GM12874 (cell line): ENCODE data around the gene FTO.

Experiments
- TF ChIP-seq, protein P1 (sequence below): IDR thresholded peaks from 2 replicates; pipeline ENCODE4 v1.5.1; 2011; ENCODE audit warnings: low read depth, mild to moderate bottlenecking, control low read depth, low read length, moderate library complexity; ENCODE audit not compliant: insufficient read depth

Gene FTO

DNA sequence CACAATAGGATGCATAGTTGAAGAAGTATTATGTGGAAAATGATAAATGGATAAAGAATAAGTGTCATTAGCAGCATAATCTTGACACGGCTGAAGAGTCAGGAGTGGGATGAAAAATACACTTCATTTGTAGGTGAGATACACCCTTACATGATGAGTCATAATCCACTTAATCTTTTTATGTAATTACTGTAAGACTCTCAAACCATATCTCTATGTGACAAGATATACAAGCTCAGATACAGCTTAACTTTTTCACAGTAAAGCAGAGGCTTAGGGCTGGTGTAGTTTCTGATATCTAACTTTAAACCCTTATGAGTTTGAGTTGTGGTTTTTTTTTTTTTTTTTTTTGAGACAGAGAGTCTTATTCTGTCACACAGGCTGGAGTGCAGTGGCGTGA lies 101.2 kb downstream of the FTO start:
- TF ChIP-seq, protein P1, sequence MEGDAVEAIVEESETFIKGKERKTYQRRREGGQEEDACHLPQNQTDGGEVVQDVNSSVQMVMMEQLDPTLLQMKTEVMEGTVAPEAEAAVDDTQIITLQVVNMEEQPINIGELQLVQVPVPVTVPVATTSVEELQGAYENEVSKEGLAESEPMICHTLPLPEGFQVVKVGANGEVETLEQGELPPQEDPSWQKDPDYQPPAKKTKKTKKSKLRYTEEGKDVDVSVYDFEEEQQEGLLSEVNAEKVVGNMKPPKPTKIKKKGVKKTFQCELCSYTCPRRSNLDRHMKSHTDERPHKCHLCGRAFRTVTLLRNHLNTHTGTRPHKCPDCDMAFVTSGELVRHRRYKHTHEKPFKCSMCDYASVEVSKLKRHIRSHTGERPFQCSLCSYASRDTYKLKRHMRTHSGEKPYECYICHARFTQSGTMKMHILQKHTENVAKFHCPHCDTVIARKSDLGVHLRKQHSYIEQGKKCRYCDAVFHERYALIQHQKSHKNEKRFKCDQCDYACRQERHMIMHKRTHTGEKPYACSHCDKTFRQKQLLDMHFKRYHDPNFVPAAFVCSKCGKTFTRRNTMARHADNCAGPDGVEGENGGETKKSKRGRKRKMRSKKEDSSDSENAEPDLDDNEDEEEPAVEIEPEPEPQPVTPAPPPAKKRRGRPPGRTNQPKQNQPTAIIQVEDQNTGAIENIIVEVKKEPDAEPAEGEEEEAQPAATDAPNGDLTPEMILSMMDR: no peak

DNA sequence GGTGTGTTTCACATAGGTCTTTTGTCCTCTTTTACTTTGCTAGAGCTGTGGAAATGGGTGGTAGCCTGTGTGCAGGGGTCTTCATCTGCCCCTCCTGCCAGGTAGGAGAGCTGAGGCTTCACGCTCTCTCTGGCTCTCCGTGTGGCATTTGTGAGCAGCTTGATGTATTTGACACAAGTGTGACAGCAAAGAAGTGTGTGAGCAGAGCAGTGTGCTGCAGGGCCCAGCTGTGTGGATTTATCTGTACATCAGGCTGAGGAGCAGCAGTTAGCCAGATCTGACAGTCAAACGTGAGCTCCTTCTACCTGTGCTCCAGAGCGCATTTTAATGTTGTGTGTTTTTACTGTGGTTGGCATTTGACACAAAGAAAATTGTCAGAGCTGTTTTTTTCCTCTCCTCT lies 101.8 kb downstream of the FTO start:
- TF ChIP-seq, protein P1: no peak

DNA sequence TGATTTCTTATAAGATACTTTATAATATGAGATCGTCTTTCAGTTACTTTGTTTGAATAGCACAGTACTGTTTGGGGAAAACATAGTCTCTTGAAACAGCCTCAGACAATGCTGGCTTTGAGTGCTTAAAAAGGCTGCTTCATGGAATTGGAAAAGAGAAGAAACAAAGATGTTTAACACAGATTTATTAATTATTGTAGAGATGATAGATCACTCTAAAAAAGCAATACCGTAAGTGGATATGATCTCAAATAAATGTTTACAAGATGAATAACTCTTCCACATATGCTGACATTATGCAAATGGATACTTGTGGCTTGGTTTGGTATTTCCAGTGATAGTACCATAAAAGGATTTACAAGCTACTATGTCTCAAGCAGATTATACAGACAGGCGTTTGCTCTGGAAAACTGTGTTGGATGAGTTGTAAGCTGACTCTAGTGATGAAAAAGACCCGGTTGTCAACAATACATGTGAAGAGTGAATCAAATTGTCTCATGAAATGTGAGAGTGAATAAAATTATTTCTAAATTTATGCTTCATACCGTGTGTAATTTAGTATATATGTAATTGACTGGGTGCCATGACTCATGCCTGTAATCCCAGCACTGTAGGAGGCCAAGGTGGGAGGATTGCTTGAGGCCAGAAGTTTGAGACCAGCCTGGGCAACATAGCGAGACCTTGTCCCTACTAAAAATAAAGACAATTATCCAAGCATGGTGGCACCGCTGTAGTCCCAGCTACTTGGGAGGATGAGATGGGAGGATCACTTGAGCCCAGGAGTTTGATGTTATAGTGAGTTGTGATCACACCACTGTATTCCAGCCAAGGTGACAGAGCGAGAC lies 105.4 kb downstream of the FTO start:
- TF ChIP-seq, protein P1: no peak

DNA sequence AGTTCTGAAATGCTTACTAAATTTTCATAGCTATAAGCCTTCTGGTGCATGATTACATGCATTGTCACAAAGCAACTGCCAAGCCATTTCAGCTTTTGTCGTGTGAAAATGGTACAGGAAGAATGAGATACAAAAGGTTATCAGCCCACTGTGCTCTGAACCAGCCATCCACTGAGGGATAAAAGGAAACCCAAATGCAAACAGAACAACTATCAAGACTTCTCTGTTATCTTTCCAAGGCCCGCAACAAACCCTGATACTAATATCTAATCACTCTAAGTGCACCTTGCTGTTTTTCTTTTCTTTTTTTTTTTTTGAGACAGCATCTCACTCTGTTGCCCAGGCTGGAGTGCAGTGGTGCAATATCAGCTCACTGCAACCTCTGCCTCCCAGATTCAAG lies 109.0 kb downstream of the FTO start:
- TF ChIP-seq, protein P1: no peak

DNA sequence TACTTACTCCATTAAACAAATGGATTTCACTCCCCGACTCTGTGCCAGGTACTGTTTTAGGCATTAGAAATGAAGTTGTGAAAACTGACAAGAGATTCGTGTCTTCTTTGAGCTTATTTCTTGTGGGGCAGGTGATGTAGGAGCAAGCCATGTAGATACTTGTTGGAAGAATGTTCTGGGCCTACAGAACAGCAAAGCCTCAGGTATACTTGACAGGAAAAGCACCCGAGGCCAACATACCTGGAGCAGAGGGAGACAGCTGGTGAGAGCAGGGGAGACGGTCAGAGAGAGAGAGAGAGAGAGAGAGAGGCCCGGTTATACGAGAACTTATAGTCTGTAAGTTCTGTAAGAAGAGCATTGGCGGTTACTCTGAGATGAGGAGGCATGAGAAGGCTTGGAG lies 110.8 kb downstream of the FTO start:
- TF ChIP-seq, protein P1: no peak

DNA sequence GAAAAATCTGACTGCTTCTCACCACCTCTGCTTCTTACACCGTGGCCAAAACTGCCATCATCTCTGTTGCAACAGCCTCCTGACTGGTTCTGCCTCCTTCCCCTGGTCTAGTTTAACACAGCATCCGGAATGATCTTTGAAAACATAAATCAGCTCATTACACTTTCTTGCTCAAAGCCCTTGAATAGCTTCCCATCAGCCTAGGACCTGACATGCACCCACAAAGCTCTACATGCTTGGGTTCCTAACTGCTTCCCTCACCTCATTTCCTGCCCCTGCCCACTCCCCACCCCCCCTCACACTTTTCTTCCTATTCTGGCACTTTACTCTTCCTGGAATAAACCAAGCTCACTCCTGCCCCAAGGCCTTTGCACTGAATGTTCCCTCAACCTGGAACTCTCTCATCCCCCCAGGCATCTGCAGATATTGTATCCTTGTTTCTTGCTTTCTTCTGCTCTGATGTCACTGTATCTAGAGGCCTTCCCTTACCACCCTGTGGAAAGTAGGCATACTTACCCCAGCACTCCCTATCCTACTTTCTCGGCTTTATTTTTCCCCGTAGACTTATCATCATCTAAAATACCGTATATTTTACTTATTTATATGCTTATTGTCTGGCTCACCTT lies 112.4 kb downstream of the FTO start:
- TF ChIP-seq, protein P1: no peak

DNA sequence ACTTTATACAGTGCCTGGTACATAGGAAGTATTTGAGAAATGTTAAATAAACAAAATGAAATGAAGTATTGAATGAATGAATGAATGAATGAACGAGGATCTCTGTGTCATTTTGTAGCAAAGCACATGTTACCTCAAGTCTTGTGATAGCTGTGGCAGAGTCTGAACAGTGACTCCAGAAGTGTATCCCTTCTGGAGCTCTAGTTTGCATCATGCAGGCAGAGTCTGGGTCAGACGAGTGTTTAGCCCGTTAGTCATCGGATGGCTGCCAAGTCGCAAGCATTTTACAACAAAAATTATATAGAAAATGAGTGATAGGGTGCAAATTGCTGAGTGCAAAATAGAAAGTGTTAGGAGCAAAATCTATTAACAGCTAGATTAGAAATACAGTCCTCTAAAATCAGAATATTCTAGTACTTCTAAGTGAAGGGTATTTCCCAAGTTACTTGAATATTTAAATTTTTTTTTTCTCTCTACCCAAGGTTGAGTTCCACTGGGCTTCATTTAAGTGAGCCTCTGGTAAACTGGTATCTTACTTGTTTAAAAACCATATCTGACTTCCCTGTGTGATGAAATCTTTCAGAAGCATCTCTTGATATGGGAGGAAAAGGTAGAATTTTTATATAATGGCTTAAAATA lies 113.3 kb downstream of the FTO start:
- TF ChIP-seq, protein P1: no peak
